Caco-2 (cell line): ENCODE data around the gene MEGF8. TPM values are rescaled to one million over a fixed set of nuclear protein-coding genes. Genes with fewer than 3 reads are reported as not detected.
"Not testable (repeated sequence)": the region's sequence is repeated elsewhere in the genome, so short reads cannot be mapped to it uniquely, and the experiment has no call there.

Experiments used
- BruUV-seq: library from RNA; stranded (reverse); fragments of 400-500 nt; replicated peaks from 2 replicates; lab custom pipeline; 2021; lab: Mats Ljungman, UMichigan
- CTCF ChIA-PET: fragments of 300-600 bp; sonication (Branson Sonifier 250); formaldehyde crosslinking; loops from one replicate; lab custom pipeline; 2022; ENCODE audit warnings: antibody characterized with exemption; lab: Charles Lee
- POLR2A ChIA-PET: fragments of 300-600 bp; sonication (Branson Sonifier 250); formaldehyde crosslinking; loops from one replicate; lab custom pipeline; 2022; ENCODE audit warnings: antibody characterized with exemption; lab: Charles Lee
- DNase-seq, 2 experiments: peaks; one replicate each; pipeline versions ENCODE4 v3.0.0 to v3.0.0-alpha.2; 2020 to 2022
- H3K27me3 ChIP-seq: replicated peaks from 2 replicates; pipeline ENCODE4 v1.6.0; 2011; ENCODE audit warnings: low read length; ENCODE audit not compliant: control insufficient read depth, insufficient read depth
- H3K36me3 ChIP-seq: 2 replicates; pipeline ENCODE4 v1.5.1; 2011; ENCODE audit warnings: low read length; ENCODE audit not compliant: control insufficient read depth, insufficient read depth
- H3K4me1 ChIP-seq: fragments of 250-450 bp; sonication (Bioruptor Pico); 2 replicates; pipeline ENCODE4 v1.5.1; 2020; ENCODE audit warnings: mild to moderate bottlenecking
- H3K4me3 ChIP-seq: 2 replicates; pipeline ENCODE4 v1.5.1; 2011; ENCODE audit warnings: low read depth, mild to moderate bottlenecking, control low read depth, low read length
- H3K9me3 ChIP-seq: fragments of 250-450 bp; sonication (Bioruptor Pico); 2 replicates; pipeline ENCODE4 v1.5.1; 2020; ENCODE audit warnings: mild to moderate bottlenecking, moderate library complexity
- H3K27ac Mint-ChIP-seq: one replicate; pipeline ENCODE4 v1.8.0; 2022; ENCODE audit warnings: mixed read lengths; ENCODE audit not compliant: unreplicated experiment
- H3K27me3 Mint-ChIP-seq: one replicate; pipeline ENCODE4 v1.8.0; 2022; ENCODE audit warnings: mixed read lengths; ENCODE audit not compliant: insufficient read depth, unreplicated experiment
- H3K36me3 Mint-ChIP-seq: one replicate; pipeline ENCODE4 v1.8.0; 2022; ENCODE audit warnings: mild to moderate bottlenecking, mixed read lengths; ENCODE audit not compliant: insufficient read depth, unreplicated experiment
- H3K4me1 Mint-ChIP-seq: one replicate; pipeline ENCODE4 v1.8.0; 2022; ENCODE audit warnings: low read depth, mixed read lengths; ENCODE audit not compliant: unreplicated experiment
- H3K4me3 Mint-ChIP-seq: one replicate; pipeline ENCODE4 v1.8.0; 2022; ENCODE audit warnings: mild to moderate bottlenecking, moderate library complexity, mixed read lengths; ENCODE audit not compliant: unreplicated experiment
- H3K9me3 Mint-ChIP-seq: one replicate; pipeline ENCODE4 v1.8.0; 2022; ENCODE audit warnings: mixed read lengths; ENCODE audit not compliant: unreplicated experiment
- intact Hi-C: fragments of 100-400 bp; cut with micrococcal nuclease; formaldehyde crosslinking; loops from one replicate; pipeline ENCODE4 v1.10.0; 2022; ENCODE audit not compliant: unreplicated experiment
- total RNA-seq: library from RNA; stranded (reverse); gene quantifications from 2 replicates; pipeline ENCODE4 v1.2.3, GENCODE V29; 2022
- TF ChIP-seq, protein P1 (sequence below), 2 experiments: fragments of 200-600 bp in 1 of 2; IDR thresholded peaks; 1 replicate in 1 of 2; 2 replicates in 1 of 2; pipeline versions ENCODE4 v1.5.1 to v1.8.0; 2011 to 2022; ENCODE audit warnings: antibody characterized with exemption in 1 of 2, control low read depth in 1 of 2, inconsistent platforms in 1 of 2, low read depth in 1 of 2, low read length in 1 of 2, mild to moderate bottlenecking in 1 of 2, moderate library complexity in 1 of 2; ENCODE audit not compliant: insufficient read depth in 1 of 2, severe bottlenecking in 1 of 2, unreplicated experiment in 1 of 2

The MEGF8 gene
- total RNA-seq, 1 experiment from 2014 or later: 17.9 TPM

DNA sequence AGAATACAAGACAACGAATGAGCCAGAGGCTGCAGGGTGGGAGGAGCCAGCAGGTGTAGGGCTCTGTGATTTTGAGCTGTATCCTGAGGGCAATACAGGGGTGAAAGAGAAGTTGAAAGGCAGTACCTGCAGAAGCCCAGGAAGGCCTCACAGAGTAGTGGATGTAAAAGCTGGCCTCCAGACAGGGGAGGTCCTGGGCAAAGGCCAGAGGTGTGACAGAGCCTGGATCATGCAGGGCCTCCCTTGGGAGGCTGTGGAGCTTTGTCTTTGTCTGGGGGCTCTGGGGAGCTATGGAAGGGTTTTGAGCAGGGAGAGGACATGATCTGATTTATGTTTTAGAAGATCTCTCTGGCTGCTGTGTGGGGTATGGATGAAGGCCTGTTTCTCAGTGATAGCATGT, 2.7 kb downstream of the MEGF8 start:
- H3K36me3 Mint-ChIP-seq: no peaks in the 10 kb centered on the region
- no peak for DNase-seq
- ChIA-PET POLR2A (no interaction called here), CTCF (no interaction called here)
- intact Hi-C loops: no loop called here
- no peaks in the 10 kb centered on the region; the same call in 1 of the 2 replicates for H3K4me1 ChIP-seq
- H3K27me3 Mint-ChIP-seq: no peaks in the 10 kb centered on the region
- no peak overlapping the region for H3K4me3 ChIP-seq
- H3K4me3 Mint-ChIP-seq: no peak overlapping the region
- H3K9me3 ChIP-seq: no peaks in the 10 kb centered on the region
- no peaks in the 10 kb centered on the region for H3K9me3 Mint-ChIP-seq
- H3K36me3 ChIP-seq: no peaks in the 10 kb centered on the region
- no TSS peak for BruUV-seq
- no peak overlapping the region for H3K27ac Mint-ChIP-seq
- H3K27me3 ChIP-seq: no peaks in the 10 kb centered on the region
- H3K4me1 Mint-ChIP-seq: peaks cover 17% of the 10 kb centered on the region
- TF ChIP-seq, protein P1, sequence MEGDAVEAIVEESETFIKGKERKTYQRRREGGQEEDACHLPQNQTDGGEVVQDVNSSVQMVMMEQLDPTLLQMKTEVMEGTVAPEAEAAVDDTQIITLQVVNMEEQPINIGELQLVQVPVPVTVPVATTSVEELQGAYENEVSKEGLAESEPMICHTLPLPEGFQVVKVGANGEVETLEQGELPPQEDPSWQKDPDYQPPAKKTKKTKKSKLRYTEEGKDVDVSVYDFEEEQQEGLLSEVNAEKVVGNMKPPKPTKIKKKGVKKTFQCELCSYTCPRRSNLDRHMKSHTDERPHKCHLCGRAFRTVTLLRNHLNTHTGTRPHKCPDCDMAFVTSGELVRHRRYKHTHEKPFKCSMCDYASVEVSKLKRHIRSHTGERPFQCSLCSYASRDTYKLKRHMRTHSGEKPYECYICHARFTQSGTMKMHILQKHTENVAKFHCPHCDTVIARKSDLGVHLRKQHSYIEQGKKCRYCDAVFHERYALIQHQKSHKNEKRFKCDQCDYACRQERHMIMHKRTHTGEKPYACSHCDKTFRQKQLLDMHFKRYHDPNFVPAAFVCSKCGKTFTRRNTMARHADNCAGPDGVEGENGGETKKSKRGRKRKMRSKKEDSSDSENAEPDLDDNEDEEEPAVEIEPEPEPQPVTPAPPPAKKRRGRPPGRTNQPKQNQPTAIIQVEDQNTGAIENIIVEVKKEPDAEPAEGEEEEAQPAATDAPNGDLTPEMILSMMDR (IDR thresholded peaks at IDR 0.05; ENCODE audit: insufficient read depth in 1 of 2, low read depth in 1 of 2, low read length in 1 of 2, severe bottlenecking in 1 of 2, unreplicated experiment in 1 of 2): no peak

DNA sequence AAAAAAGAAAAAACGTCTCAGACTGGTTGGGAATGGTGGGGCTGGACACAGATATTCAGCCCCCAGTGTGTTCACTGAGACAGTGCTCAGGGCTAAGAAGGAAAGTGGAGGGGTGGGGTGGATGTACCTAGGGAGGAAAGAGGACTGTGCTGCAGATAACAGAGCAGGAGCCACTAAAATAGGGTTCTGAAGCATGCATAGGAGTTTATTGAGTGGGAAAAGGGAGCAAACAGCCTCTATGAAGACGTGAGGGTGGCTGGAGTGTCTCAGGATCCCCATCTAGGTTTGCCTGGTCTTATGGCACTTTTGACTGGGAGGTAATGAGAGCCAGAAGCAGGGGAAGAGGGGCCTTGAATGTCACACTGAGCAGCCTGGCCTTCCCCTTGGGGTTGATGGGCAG, 3.4 kb downstream of the MEGF8 start:
- ChIA-PET POLR2A (no interaction called here), CTCF (no interaction called here)
- no peak overlapping the region for H3K27ac Mint-ChIP-seq
- no peaks in the 10 kb centered on the region for H3K36me3 Mint-ChIP-seq
- BruUV-seq: no TSS peak
- TF ChIP-seq, protein P1 (IDR thresholded peaks at IDR 0.05; ENCODE audit: insufficient read depth in 1 of 2, low read depth in 1 of 2, low read length in 1 of 2, severe bottlenecking in 1 of 2, unreplicated experiment in 1 of 2): no peak
- no peak for DNase-seq
- Histone ChIP-seq H3K4me1 (no peaks in the 10 kb centered on the region; the same call in 1 of the 2 replicates), H3K36me3 (no peaks in the 10 kb centered on the region), H3K4me3 (no peak overlapping the region), H3K27me3 (no peaks in the 10 kb centered on the region), H3K9me3 (no peaks in the 10 kb centered on the region)
- no peaks in the 10 kb centered on the region for H3K27me3 Mint-ChIP-seq
- H3K9me3 Mint-ChIP-seq: no peaks in the 10 kb centered on the region
- no peak overlapping the region for H3K4me3 Mint-ChIP-seq
- peaks cover 17% of the 10 kb centered on the region for H3K4me1 Mint-ChIP-seq
- intact Hi-C loops: no loop called here

DNA sequence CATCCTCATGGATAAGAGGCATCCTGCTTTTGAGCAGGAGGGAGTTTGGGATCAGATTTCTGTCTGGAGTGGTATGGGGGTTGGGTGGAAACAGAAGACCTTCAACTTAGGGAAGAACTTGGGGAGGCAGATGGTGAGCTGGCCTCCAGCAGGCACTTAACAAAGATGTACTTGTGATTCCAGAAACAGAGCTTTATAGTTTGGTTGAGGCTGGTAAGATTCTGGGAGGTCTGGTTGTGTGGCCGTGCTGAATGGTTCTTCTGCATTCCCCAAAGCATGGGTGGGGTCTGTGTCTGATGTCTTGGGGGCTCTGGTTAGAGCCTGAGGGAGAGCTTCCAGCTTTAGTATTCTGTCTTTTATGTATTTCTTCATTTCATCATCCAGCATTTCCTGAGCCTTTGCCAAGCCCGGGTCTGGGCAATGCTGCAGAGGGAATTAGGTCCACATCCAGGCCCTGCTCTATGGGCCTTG, 4.8 kb downstream of the MEGF8 start:
- POLR2A ChIA-PET: no interaction called here
- Mint-ChIP-seq H3K4me1 (peaks cover 12% of the 10 kb centered on the region), H3K36me3 (no peaks in the 10 kb centered on the region), H3K4me3 (no peak overlapping the region), H3K9me3 (no peaks in the 10 kb centered on the region), H3K27me3 (no peaks in the 10 kb centered on the region), H3K27ac (no peak overlapping the region)
- DNase-seq: no peak
- Histone ChIP-seq H3K9me3 (no peaks in the 10 kb centered on the region), H3K36me3 (no peaks in the 10 kb centered on the region), H3K27me3 (no peaks in the 10 kb centered on the region), H3K4me3 (no peak overlapping the region), H3K4me1 (no peaks in the 10 kb centered on the region)
- intact Hi-C loops: no loop called here
- no TSS peak for BruUV-seq
- CTCF ChIA-PET: no interaction called here
- TF ChIP-seq, protein P1 (IDR thresholded peaks at IDR 0.05; ENCODE audit: insufficient read depth in 1 of 2, low read depth in 1 of 2, low read length in 1 of 2, severe bottlenecking in 1 of 2, unreplicated experiment in 1 of 2): no peak

DNA sequence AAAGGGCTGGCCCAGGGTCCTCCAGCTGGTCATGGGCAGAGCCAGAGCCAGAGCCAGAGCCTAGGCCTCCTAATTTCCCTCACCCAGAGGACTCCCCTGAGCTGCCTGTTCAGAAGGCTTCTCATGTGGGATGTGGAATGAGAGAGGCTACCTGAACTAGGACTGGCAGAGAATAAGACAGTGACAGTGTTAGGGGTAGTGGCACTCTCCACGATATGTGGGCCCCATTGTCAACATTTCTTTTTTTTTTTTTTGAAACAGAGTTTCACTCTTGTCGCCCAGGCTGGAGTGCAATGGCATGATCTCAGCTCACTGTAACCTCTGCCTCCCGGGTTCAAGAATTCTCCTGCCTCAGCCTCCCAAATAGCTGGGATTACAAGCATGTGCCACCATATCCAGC, 5.9 kb downstream of the MEGF8 start:
- H3K4me3 Mint-ChIP-seq, CTCF ChIA-PET, H3K36me3 Mint-ChIP-seq, intact Hi-C loops, BruUV-seq, H3K27me3 Mint-ChIP-seq, DNase-seq, H3K9me3 ChIP-seq, H3K27me3 ChIP-seq, H3K4me1 ChIP-seq, H3K9me3 Mint-ChIP-seq, H3K27ac Mint-ChIP-seq, H3K36me3 ChIP-seq, POLR2A ChIA-PET, H3K4me3 ChIP-seq: not testable (repeated sequence)
- H3K4me1 Mint-ChIP-seq: peaks cover 12% of the 10 kb centered on the region
